ENCODE results near the gene MET.

Gene MET

DNA sequence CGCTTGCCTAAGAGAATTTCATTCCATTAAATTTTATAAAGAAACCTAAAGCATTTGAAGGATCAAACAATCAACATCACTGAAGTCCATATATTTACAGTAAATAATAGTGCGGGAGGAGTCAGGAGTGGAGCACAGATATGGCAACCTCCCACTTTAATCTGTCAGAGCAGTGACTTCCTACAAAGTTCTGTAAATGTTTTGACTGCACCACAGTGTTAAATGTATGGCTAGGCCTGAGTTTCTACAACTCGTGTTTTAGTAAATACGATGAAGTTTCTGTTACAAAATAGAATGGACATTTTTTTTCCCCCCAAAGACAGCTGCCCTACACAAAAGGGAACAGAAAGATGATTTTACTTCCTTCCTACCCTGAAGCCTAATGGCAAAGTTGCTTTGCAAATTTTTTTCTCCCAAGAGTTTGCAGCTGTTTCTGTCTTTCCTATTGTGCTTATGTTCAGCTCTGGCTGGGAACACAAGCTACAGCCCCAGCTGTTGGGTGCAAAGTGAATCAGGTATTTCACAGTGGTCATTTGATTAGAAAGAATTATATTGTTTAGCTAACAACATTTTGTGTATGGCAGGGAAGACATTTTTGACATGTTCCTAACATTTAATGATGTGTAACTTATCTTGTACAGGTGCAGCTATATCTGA, 62.1 kb downstream of the MET start:
- no peaks in the 10 kb centered on the region for H3K36me3 ChIP-seq
- no peaks in the 10 kb centered on the region; the same call in none of the 2 replicates for H3K27me3 ChIP-seq
- no peak for DNase-seq
- H3K9me3 ChIP-seq: no peaks in the 10 kb centered on the region
- TF ChIP-seq, protein P1, sequence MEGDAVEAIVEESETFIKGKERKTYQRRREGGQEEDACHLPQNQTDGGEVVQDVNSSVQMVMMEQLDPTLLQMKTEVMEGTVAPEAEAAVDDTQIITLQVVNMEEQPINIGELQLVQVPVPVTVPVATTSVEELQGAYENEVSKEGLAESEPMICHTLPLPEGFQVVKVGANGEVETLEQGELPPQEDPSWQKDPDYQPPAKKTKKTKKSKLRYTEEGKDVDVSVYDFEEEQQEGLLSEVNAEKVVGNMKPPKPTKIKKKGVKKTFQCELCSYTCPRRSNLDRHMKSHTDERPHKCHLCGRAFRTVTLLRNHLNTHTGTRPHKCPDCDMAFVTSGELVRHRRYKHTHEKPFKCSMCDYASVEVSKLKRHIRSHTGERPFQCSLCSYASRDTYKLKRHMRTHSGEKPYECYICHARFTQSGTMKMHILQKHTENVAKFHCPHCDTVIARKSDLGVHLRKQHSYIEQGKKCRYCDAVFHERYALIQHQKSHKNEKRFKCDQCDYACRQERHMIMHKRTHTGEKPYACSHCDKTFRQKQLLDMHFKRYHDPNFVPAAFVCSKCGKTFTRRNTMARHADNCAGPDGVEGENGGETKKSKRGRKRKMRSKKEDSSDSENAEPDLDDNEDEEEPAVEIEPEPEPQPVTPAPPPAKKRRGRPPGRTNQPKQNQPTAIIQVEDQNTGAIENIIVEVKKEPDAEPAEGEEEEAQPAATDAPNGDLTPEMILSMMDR (IDR thresholded peaks at IDR 0.05; ENCODE audit: low read depth, low read length): no peak
- no peak overlapping the region for H3K4me3 ChIP-seq (ENCODE audit: low read depth, low read length)
- H3K4me1 ChIP-seq: no peaks in the 10 kb centered on the region

DNA sequence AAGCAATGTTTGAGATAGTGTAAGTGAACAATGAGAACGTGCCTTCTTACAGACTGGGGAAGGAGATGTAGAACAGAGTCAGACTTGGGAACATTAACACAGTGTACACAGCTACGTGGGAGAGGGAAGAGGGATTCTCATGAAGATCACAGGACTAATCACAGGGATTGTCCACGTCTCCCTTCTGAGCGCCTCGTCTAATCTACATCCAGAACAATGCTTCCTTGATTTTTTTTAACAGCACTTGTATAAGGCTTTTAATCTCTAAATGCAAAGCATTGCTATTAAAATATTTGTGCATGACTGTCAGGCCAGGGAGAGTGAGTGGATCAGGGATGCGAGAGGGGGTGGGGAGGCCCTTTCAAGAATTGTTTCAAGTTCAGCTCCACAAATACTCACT, 62.7 kb downstream of the MET start:
- Histone ChIP-seq H3K4me1 (no peaks in the 10 kb centered on the region), H3K9me3 (no peaks in the 10 kb centered on the region), H3K36me3 (no peaks in the 10 kb centered on the region), H3K27me3 (no peaks in the 10 kb centered on the region; the same call in none of the 2 replicates), H3K4me3 (ENCODE audit: low read depth, low read length) (no peak overlapping the region)
- no peak for DNase-seq
- TF ChIP-seq, protein P1 (IDR thresholded peaks at IDR 0.05; ENCODE audit: low read depth, low read length): no peak

DNA sequence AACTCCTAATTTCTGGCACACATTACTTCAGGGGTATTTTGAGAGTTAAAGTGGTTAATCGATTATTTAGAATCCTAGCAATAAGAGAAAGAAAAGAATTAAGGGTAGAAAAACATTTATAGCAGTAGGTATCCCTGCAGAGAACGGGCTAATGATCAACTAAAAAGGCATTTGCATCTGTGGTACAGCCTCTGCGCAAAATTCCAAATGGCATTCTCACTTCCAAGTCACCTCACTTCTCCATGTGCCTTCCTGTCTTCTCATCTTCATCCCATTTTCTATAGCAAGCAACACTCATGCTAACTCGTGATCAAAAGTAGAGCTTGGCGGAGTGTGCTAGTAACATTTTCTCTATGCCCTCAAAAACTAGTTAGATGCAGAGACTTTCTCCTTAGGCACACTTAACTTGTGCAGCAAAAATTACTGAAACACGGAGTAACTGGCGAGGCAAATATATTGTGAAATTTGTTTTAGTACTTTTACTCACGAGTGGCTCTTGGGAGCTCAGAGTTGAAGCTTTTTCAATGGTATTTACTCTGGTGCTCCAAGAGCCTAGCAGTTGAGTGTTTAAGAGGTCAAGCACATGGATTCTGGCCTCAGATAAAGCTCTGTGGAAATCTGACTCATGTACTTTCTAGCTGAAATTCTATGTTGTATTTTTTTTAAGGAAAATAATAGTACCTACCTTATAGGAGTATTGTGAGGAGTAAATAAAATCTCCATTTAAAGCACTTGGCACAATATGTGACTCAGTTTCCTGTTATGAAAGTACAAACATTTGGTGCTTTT, 65.1 kb downstream of the MET start:
- H3K9me3 ChIP-seq: no peaks in the 10 kb centered on the region
- TF ChIP-seq, protein P1 (IDR thresholded peaks at IDR 0.05; ENCODE audit: low read depth, low read length): no peak
- no peaks in the 10 kb centered on the region for H3K4me1 ChIP-seq
- no peaks in the 10 kb centered on the region; the same call in none of the 2 replicates for H3K27me3 ChIP-seq
- no peak overlapping the region for H3K4me3 ChIP-seq (ENCODE audit: low read depth, low read length)
- no peak for DNase-seq
- no peaks in the 10 kb centered on the region for H3K36me3 ChIP-seq

DNA sequence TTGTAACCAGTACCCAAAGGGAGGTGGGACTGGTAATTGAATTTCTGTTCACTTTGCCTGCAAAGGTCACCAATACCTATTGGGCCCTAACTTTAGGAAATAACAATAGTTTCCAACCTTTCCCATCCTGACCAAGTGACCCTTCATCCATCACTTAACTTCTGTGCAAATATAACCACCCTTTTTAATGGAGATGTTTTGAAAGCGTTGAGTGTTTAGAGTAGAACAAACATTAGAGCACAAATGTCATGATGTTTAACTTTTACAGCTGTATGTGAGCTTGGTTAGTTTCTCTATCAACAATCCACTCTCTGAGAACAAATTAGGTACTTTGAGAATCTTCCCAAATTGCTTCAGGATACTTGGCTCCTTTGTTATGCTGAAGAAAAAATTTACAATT, 66.4 kb downstream of the MET start:
- Histone ChIP-seq H3K27me3 (no peaks in the 10 kb centered on the region; the same call in 1 of the 2 replicates), H3K4me3 (ENCODE audit: low read depth, low read length) (no peak overlapping the region), H3K36me3 (no peaks in the 10 kb centered on the region), H3K9me3 (no peaks in the 10 kb centered on the region), H3K4me1 (no peaks in the 10 kb centered on the region)
- TF ChIP-seq, protein P1 (IDR thresholded peaks at IDR 0.05; ENCODE audit: low read depth, low read length): no peak
- DNase-seq: no peak

DNA sequence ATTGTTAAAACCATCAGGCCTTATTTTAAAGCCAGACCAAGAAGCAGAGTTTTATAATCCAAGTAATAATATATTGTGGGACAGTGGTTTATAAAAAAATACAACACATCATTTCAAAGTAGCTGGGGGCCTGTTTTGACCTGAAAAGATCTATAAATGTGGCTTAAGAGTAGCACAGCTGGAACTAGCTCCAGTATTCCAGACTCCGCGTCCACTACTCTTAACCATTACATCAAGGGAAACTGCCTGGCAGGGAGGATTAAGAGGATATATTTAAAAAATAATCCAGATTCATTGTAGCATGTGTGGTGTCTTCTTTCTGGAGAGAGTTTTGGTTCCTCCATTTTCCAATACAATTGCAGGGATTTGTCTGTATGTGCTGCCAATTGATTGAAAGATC, 67.3 kb downstream of the MET start:
- TF ChIP-seq, protein P1 (IDR thresholded peaks at IDR 0.05; ENCODE audit: low read depth, low read length): no peak
- no peaks in the 10 kb centered on the region for H3K9me3 ChIP-seq
- H3K4me1 ChIP-seq: no peaks in the 10 kb centered on the region
- H3K4me3 ChIP-seq (ENCODE audit: low read depth, low read length): no peak overlapping the region
- H3K36me3 ChIP-seq: no peaks in the 10 kb centered on the region
- DNase-seq: no peak
- H3K27me3 ChIP-seq: peaks cover under 1% of the 10 kb centered on the region

DNA sequence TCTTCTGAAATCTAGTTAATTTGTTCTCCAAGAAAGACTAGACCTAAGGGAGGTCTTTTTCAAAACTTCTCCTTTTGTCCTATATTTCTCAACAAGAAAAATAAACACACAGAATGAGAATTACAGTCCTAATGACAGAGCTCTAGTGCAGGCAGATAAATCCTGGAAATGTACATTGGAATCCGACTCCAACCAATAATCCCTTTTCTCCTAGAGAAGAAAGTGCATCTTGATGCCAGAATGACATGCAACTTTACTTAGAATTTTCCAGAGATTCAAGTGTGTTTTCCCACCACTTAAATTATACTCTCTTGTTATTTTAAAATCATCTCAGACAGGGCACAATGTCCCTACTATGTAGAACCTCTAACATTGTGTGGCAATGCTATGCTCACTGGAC, 68.2 kb downstream of the MET start:
- no peak overlapping the region for H3K4me3 ChIP-seq (ENCODE audit: low read depth, low read length)
- H3K4me1 ChIP-seq: no peaks in the 10 kb centered on the region
- H3K27me3 ChIP-seq: peaks cover 5% of the 10 kb centered on the region
- DNase-seq: no peak
- H3K9me3 ChIP-seq: no peaks in the 10 kb centered on the region
- no peaks in the 10 kb centered on the region for H3K36me3 ChIP-seq
- TF ChIP-seq, protein P1 (IDR thresholded peaks at IDR 0.05; ENCODE audit: low read depth, low read length): no peak

Measured in BE2C (cell line).